ENCODE results near the gene NLK.

- no peak for TF ChIP-seq CTCF (conservative IDR thresholded peaks at IDR 0.05; ENCODE audit: low read depth, low read length)
- TF ChIP-seq NFE2L2 (IDR thresholded peaks at IDR 0.05; ENCODE audit: low read depth, low read length), result no peak
- TF ChIP-seq POLR2A (IDR thresholded peaks at IDR 0.05; ENCODE audit: low read depth, low read length), result no peak
- TF ChIP-seq BHLHE40 (IDR thresholded peaks at IDR 0.05; ENCODE audit: low read depth, low read length), result no peak
- no peak for TF ChIP-seq CEBPB (IDR thresholded peaks at IDR 0.05; ENCODE audit: low read depth, low read length)
- TF ChIP-seq MAZ (IDR thresholded peaks at IDR 0.05; ENCODE audit: borderline replicate concordance, low read depth, low read length), result no peak
- no peak for TF ChIP-seq MAFK (IDR thresholded peaks at IDR 0.05; ENCODE audit: low read depth, low read length)
- no peak for TF ChIP-seq SMC3 (IDR thresholded peaks at IDR 0.05; ENCODE audit: low read depth, low read length)
- no peak for TF ChIP-seq USF2 (IDR thresholded peaks at IDR 0.05; ENCODE audit: low read depth, low read length)
- TF ChIP-seq RAD21 (IDR thresholded peaks at IDR 0.05; ENCODE audit: low read length), result no peak
- TF ChIP-seq RFX5 (IDR thresholded peaks at IDR 0.05; ENCODE audit: low read depth, low read length), result no peak
- TF ChIP-seq ELK1 (IDR thresholded peaks at IDR 0.05; ENCODE audit: borderline replicate concordance, low read depth, low read length), result no peak
- TF ChIP-seq FOS (IDR thresholded peaks at IDR 0.05; ENCODE audit: low read depth, low read length), result no peak
- TF ChIP-seq MXI1 (IDR thresholded peaks at IDR 0.05; ENCODE audit: borderline replicate concordance, low read depth, low read length), result no peak
These were observed 63.0 kb downstream of the NLK start for GRCh38 chr17:28105501-28105900.

Data from IMR-90 (cell line).